Rectal smooth muscle tissue (tissue), 1 donor: ENCODE data around the gene ASB3.
"Not testable (repeated sequence)": the region's sequence is repeated elsewhere in the genome, so short reads cannot be mapped to it uniquely, and the experiment has no call there.

ENCODE experiments used
- H3K27ac ChIP-seq: one replicate; pipeline ENCODE4 v1.7.0; 2013; ENCODE audit warnings: low read depth, low read length, inconsistent platforms
- H3K27me3 ChIP-seq: one replicate; pipeline ENCODE4 v1.7.0; 2013; ENCODE audit warnings: low read length; ENCODE audit not compliant: control insufficient read depth, insufficient read depth
- H3K36me3 ChIP-seq: one replicate; pipeline ENCODE4 v1.7.0; 2013; ENCODE audit warnings: low read length; ENCODE audit not compliant: control insufficient read depth, insufficient read depth
- H3K4me1 ChIP-seq: one replicate; pipeline ENCODE4 v1.7.0; 2013; ENCODE audit warnings: low read length; ENCODE audit not compliant: control insufficient read depth, insufficient read depth
- H3K4me3 ChIP-seq: one replicate; pipeline ENCODE4 v1.7.0; 2013; ENCODE audit warnings: low read length
- H3K9ac ChIP-seq: one replicate; pipeline ENCODE4 v1.7.0; 2013; ENCODE audit warnings: low read length

ASB3 gene

DNA sequence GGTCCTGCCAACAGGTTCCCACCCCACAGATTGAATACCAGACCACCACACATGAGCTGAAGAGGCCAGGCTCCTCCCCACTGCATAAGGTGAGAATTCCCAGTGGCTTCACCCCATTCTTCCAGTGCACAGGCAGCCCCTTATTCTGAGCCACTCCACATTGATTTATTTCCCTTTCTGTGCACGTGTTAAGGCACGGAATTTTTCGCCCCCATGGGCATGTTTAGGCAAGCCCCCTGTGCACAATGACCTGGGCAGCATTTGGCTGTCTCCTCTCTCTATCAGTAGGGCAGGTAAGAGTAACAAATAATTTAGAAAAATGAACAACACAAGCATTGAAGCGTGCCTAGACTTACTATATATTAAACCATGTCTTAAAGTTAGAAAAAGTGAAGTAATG lies 34.4 kb downstream of the ASB3 start:
- Histone ChIP-seq H3K27me3 (no peaks in the 10 kb centered on the region), H3K4me1 (no peaks in the 10 kb centered on the region), H3K9ac (no peak overlapping the region), H3K4me3 (no peak overlapping the region), H3K36me3 (no peaks in the 10 kb centered on the region), H3K27ac (no peak overlapping the region)

- no peaks in the 10 kb centered on the region for H3K27me3 ChIP-seq
- H3K9ac ChIP-seq: no peak overlapping the region
- H3K27ac ChIP-seq: no peak overlapping the region
- H3K4me3 ChIP-seq: no peak overlapping the region
- H3K4me1 ChIP-seq: no peaks in the 10 kb centered on the region
- H3K36me3 ChIP-seq: no peaks in the 10 kb centered on the region
These were observed 35.0 kb downstream of the ASB3 start for GRCh38 chr2:53751728-53752127.

- Histone ChIP-seq H3K4me1 (no peaks in the 10 kb centered on the region), H3K36me3 (no peaks in the 10 kb centered on the region), H3K27me3 (no peaks in the 10 kb centered on the region), H3K27ac (no peak overlapping the region), H3K4me3 (no peak overlapping the region), H3K9ac (no peak overlapping the region)
These were observed 36.5 kb downstream of the ASB3 start for GRCh38 chr2:53750041-53750768.

GRCh38 chr2:53744395-53745065 lies 42.2 kb downstream of the ASB3 start:
- no peaks in the 10 kb centered on the region for H3K36me3 ChIP-seq
- no peaks in the 10 kb centered on the region for H3K27me3 ChIP-seq
- no peaks in the 10 kb centered on the region for H3K4me1 ChIP-seq
- H3K9ac ChIP-seq: no peak overlapping the region
- H3K27ac ChIP-seq: no peak overlapping the region
- H3K4me3 ChIP-seq: no peak overlapping the region

GRCh38 chr2:53740170-53740569 lies 46.6 kb downstream of the ASB3 start:
- Histone ChIP-seq H3K9ac (no peak overlapping the region), H3K27ac (no peak overlapping the region), H3K36me3 (peaks cover 2% of the 10 kb centered on the region), H3K4me3 (no peak overlapping the region), H3K4me1 (no peaks in the 10 kb centered on the region), H3K27me3 (no peaks in the 10 kb centered on the region)

- H3K4me1 ChIP-seq: no peaks in the 10 kb centered on the region
- H3K4me3 ChIP-seq: no peak overlapping the region
- H3K27me3 ChIP-seq: no peaks in the 10 kb centered on the region
- no peak overlapping the region for H3K27ac ChIP-seq
- H3K9ac ChIP-seq: no peak overlapping the region
- H3K36me3 ChIP-seq: peaks cover 2% of the 10 kb centered on the region
These were observed 47.7 kb downstream of the ASB3 start for GRCh38 chr2:53739032-53739431.

DNA sequence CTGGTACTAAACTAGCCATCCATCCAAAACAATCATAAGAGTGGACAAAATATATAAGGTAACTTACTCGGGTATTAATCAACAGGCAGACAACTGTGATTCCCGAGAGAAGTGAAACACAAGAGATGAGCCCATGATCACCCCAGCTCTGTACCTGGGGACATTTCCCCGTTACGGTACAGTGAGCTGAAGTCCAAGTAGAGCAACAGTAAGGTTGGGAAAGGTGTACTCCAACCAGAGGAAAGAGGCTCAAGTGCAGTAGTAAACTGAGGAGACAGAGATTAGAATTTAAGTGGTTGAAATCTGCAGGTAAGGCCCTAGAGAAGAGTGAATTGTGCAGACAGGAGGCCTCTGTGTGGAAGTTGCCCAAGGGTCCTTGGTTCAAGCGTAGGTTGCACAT lies 49.7 kb downstream of the ASB3 start:
- Histone ChIP-seq H3K4me1 (no peaks in the 10 kb centered on the region), H3K27ac (no peak overlapping the region), H3K36me3 (peaks cover 2% of the 10 kb centered on the region), H3K27me3 (no peaks in the 10 kb centered on the region), H3K4me3 (no peak overlapping the region), H3K9ac (no peak overlapping the region)

DNA sequence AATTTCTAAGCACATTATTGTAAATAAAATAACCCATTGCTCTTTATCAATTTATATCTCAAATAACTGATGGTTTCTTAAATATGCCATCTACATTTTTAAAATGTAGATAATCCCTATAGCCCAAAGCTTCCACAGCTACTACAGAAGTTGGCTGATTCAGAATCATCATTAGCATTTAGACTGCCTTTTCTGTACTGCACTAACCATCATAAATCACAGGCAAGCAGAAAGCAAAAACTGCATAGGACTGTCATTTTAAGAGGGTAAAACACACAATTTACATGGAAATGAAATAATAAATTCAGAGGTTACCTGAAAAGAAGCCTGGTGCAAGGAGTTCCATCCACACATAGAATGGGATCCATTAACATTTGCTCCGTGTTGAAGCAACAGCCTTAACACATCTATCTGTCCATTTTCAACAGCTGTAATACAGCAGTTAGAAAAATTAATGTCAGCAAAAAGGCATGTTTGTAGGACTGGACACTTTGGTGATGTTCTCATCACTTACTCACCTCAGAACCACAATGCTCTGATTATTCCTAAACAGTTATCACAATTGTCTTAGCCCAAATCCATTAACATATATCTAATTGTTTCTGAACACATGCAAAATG lies 57.5 kb downstream of the ASB3 start:
- no peak overlapping the region for H3K4me3 ChIP-seq
- H3K36me3 ChIP-seq: peaks cover 2% of the 10 kb centered on the region
- H3K27me3 ChIP-seq: no peaks in the 10 kb centered on the region
- no peak overlapping the region for H3K27ac ChIP-seq
- no peaks in the 10 kb centered on the region for H3K4me1 ChIP-seq
- H3K9ac ChIP-seq: no peak overlapping the region

- no peaks in the 10 kb centered on the region for H3K4me1 ChIP-seq
- H3K27me3 ChIP-seq: no peaks in the 10 kb centered on the region
- H3K9ac ChIP-seq: no peak overlapping the region
- H3K4me3 ChIP-seq: no peak overlapping the region
- H3K36me3 ChIP-seq: peaks cover 2% of the 10 kb centered on the region
- no peak overlapping the region for H3K27ac ChIP-seq
These were observed 58.8 kb downstream of the ASB3 start for GRCh38 chr2:53727921-53728320.

DNA sequence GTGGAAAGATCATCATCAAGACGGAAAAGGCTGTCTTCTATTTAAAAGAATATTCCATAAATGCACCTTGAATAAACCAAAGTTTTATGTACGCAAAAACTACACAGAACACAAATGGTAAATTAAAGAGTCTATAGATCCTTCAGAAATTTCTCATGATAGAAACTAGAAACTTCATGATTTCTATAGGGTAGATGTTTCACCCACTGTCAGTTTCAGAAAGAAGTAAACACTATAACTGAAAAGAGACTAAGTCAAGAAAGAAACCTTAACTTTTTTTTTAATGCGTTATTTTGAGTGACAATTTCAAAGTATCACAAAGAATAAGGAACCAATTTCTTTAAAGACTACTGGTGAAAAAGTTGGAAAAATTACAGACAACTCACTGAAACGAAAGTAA lies 61.1 kb downstream of the ASB3 start:
- H3K27me3 ChIP-seq: no peaks in the 10 kb centered on the region
- H3K36me3 ChIP-seq: peaks cover 2% of the 10 kb centered on the region
- H3K9ac ChIP-seq: no peak overlapping the region
- H3K4me1 ChIP-seq: no peaks in the 10 kb centered on the region
- no peak overlapping the region for H3K27ac ChIP-seq
- no peak overlapping the region for H3K4me3 ChIP-seq

GRCh38 chr2:53724536-53724935 lies 62.2 kb downstream of the ASB3 start:
- H3K27ac ChIP-seq: no peak overlapping the region
- peaks cover 2% of the 10 kb centered on the region for H3K36me3 ChIP-seq
- no peaks in the 10 kb centered on the region for H3K27me3 ChIP-seq
- no peak overlapping the region for H3K9ac ChIP-seq
- H3K4me1 ChIP-seq: no peaks in the 10 kb centered on the region
- H3K4me3 ChIP-seq: no peak overlapping the region

DNA sequence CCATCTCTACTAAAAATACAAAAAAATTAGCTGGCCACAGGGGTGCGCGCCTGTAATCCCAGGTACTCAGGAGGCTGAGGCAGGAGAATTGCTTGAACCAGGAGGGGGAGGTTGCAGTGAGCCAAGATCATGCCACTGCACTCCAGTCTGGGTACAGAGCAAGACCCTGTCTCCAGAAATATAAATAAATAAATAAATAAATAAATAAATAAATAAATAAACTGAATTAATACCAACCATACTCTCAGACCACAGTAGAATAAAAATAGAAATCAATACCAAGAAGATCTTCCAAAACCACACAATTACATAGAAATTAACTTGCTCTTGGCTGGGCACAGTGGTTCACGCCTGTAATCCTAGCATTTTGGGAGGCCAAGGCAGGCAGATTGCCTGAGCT lies 65.8 kb downstream of the ASB3 start:
- H3K27me3 ChIP-seq, H3K4me3 ChIP-seq, H3K36me3 ChIP-seq, H3K9ac ChIP-seq, H3K4me1 ChIP-seq, H3K27ac ChIP-seq: not testable (repeated sequence)

DNA sequence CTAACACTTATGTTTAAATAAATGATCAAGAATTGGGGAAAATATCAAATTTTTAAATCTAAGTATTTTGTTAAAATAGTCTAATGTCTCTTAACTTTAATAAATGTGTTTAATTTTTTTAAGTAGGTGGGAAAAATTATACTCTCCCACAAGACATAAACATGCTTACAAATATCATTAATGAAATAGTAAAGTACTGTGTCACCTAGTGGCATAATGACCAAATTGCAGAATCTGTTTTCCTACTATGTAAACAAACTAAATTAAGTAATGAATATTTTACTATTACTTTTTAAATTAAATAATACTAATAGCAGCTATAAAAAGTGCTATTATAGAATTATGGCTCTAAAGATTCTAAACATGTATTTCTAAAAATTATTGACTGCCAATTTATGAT lies 71.2 kb downstream of the ASB3 start:
- H3K4me3 ChIP-seq: no peak overlapping the region
- H3K27me3 ChIP-seq: no peaks in the 10 kb centered on the region
- no peak overlapping the region for H3K9ac ChIP-seq
- H3K36me3 ChIP-seq: no peaks in the 10 kb centered on the region
- H3K27ac ChIP-seq: no peak overlapping the region
- no peaks in the 10 kb centered on the region for H3K4me1 ChIP-seq
